NCI-H2227 (cell line): ENCODE results near the gene GNPTG.
"Not testable (repeated sequence)": the region's sequence is repeated elsewhere in the genome, so short reads cannot be mapped to it uniquely, and the experiment has no call there.

Experiments used
- DNase-seq: peaks from one replicate; lab custom pipeline; 2025; ENCODE audit not compliant: unreplicated experiment; lab: John Stamatoyannopoulos, UW

GNPTG gene

DNA sequence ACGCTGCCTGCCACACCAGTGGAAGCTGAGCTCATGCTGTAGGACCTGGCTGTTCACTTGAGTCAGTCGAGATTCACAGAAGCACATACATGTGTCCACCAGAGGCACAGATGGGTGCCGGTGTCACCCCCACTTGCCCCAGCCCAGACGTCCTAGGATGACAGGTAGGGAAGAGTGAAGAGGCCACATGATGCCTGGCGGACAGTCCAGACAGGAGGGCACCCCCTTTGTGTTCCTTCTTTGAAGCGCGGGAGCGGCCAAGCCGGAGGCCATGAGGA is 33.5 kb upstream of the GNPTG start:
- DNase-seq, result no peak

DNA sequence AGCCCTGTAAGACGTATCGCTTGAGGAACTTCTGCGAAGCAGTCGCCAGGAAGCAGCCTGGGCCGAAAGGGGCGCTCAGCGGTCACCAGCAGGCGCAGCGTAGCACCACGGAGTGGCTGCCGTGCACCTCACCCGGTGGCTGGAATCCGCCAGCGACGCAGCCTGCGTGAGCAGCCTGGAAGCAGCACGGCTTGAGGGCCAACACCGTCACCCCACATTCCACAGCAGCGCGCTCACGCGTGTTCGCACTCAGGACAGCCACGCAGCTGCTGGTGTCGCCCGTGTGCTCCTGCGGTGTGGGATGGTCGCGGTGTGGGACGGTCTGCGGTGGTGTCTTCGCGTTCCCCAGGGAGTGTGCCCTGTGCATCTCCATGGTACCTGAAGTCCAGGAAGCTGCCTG is 32.7 kb upstream of the GNPTG start:
- no peak for DNase-seq

DNA sequence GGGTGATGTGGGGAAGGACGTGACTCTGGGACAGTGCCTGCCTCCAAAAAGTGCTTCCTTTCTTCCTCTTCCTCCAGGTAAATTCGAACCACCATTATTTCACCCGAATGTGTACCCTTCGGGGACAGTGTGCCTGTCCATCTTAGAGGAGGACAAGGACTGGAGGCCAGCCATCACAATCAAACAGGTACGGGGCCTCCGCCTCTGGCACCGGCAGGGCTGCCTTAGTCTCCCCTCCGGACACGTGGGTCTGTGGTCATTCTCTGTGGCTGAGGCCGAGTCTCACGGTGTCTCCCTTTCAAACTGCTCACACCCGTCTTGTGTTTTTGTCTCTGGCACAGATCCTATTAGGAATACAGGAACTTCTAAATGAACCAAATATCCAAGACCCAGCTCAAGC is 31.6 kb upstream of the GNPTG start:
- DNase-seq, result no peak

DNA sequence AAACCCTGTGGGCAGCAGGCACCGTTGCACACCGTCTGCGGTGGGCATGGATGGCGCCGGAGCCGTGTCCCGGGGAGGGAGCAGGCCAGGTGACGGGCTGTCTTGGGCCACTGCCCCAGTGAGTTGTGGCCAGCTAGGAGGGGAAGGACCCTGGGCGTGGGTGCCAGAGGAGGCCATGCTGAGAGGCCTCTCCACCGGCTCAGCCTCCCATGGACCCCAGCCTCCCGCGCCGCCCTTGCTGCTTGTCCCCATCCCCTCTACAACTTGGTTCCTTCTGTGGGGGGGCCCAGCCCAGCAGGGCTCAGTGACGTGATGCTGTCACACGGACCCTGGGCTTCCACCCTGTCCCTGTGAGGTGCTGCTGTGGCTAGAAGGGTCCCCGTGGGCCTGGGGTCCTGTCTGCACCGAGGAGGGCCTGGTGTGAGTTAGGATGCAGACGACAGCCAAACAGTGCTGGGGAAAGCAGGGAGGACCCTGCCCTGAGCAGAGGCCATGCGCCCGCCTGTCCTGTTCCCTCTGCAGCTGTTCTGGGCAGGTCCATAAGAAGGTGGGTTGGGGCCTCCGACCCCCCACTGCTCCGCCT is 31.0 kb upstream of the GNPTG start:
- no peak for DNase-seq

DNA sequence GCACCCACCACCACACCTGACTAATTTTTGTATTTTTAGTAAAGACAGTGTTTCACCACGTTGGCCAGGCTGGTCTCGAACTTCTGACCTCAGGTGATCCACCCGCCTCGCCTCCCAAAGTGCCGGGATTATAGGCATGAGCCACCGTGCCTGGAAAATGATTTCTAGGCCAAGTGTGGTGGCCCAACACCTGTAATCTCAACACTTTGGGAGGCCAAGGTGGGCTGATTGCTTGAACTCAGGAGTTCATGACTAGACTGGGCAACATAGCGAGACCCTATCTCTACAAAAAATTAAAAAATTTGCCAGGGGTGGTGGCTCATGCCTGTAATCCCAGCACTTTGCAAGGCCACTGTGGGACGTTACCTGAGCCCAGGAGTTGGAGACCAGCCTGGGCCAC is 29.3 kb upstream of the GNPTG start:
- DNase-seq, result no peak

DNA sequence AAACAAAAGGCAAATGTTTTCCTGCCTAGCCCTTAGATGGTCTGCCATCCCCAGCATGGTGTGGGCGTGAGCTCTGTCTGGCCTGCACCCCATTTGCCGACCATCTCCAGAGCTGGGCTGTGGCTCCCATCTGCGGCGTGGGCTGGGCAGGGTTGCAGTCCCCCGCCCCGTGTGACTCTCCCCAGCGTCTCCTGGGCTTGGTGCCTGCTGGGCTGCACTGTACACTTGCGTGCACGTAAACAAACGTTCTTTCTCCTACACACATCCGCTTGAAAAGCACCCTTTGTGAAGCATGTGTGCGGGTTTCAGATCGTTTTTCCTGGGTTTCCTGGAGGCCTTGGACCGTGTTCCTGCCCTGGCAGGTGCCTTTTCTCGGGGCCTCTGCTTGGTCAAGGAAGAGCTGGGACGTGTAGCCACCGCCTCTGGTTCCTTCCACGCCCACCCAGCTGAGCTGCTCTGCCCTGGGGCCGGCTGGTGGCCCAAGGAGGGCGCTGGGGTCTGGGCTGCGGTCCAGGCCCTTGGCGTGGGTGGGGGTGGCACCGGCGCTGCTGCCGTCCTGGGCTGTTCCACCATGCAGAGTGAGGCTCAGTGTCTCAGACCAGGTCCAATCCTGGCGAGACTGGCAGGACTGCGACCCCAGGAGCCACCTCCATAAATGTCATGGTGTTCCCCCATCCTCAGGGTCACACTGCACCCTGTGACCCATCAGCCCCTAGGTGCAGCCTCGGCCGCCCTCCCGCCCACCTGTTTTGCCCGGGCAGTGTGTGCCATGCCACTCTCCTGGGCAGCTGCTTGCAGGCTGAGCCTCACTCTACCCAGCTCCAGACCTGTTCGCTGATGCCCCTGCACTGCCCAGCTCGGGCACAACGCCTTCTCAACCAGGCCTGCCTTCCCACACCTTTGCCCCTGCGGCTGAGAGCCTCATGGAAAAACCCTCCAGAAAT is 28.2 kb upstream of the GNPTG start:
- DNase-seq, result no peak

DNA sequence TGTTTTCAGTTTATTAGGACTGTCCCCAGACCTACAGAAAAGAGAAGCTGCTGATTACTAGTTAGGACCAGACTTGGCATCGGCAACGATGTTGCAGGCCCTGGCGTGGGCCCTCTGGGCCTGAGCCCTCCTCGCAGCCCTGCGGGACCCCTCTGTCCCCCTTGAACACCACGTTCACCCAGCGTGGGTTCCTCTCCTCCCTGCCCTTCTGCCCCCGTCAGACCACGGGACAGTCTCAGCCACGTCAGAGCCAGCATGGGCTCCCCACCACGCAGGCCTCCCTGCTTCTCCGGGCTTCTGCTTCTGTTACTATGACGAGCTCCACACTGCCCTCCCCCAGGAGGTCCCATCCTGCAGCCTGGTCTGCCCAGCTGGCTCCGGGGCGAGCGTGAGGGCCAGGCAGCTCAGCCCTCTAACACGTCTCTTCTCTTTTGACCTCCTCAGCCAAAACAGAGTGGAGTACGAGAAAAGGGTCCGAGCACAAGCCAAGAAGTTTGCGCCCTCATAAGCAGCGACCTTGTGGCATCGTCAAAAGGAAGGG is 27.4 kb upstream of the GNPTG start:
- no peak for DNase-seq

DNA sequence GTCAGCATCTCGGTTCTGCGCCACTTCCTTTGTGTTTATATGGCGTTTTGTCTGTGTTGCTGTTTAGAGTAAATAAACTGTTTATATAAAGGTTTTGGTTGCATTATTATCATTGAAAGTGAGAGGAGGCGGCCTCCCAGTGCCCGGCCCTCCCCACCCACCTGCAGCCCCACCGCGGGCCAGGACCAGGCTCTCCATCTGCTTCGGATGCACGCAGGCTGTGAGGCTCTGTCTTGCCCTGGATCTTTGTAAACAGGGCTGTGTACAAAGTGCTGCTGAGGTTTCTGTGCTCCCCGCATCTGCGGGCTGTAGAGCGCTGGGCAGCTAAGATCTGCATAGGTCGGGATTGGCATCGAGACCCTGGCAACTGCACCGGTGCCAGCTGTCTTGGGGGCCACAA is 26.5 kb upstream of the GNPTG start:
- no peak for DNase-seq

DNA sequence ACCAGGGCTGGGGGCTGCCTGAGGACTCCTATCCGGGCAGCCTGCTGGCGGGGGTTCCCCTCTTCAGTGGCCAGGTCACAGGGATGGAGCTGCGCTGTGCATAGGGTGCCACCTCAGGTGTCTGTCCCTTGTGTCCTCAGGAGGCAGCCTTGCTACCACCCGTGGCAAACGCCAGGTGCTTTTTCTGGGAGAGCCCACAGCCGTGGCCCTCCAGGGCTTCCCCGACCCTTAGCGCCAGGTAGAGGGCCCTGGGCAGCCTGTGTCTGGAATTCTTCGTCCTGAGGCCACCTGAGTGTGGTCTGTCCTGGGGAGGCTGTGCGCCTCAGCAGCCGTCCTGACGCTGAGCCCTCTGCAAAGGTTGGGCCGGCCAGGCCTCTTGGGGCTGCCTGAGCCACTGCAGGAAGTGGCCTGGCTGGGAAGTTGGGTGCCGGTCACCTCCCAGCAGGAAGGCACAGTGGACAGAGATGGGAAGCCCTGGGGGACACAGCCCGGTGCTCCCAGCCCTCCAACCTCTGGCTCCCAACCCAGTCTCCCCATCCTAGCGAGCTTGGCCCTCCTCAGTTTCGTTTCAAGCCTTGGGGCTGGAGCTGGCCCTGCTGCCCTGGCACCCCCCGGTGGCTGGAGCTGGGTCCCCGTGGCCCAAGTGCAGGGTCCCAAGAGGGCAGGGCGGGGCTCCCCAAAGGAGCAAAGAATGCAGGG is 25.9 kb upstream of the GNPTG start:
- DNase-seq, result no peak

DNA sequence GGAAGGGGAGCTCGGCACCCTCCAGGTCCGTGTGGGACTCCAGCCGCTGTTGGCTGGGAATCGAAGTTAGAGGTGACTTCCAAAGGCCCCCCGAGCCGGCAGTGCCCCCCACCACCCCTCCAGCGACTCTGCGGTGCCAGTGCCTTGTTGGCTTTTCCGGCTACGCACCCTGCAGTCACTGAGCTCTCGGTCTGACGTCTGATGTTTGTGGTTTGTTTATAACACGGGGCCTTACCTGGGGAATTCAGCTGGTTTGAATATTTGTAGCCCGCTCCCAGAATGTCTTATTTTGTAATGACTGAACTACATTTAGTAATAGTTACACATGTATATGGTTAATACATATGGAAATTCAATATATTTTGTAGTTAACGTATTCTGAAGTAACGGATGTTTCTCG is 25.3 kb upstream of the GNPTG start:
- no peak for DNase-seq

DNA sequence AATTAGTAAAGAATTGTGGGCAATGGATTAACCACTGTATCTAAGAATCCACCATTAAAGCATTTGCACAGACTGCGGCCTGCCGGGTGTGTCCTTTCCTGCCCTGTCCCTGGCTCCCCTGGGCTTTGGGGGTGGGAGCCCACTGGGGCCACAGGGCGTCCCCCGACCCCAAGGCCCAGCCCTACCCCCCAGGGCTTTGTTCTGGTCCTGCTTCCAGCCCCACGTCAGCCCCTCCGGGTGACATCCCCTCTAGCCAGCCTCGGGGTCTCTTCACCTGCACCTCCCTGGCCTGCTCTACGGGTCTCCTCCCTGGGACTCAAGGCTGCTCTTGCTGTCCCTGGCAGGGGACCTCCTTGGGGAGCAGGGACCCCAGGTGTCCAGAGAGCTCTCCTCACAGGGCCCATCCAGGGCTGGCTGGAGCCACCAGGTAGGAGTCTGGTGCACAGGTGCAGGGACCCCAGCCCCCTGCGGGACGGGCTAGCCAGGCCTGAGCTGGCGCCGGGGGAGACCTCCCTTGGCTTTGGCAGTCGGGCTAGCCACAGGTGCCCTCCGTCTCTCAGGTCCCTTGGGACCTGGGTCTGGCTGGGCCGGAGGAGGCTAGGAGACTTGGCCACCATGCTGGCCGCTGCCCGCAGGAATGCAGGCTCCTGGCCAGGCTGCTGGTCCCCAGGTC is 24.6 kb upstream of the GNPTG start:
- DNase-seq, result no peak

DNA sequence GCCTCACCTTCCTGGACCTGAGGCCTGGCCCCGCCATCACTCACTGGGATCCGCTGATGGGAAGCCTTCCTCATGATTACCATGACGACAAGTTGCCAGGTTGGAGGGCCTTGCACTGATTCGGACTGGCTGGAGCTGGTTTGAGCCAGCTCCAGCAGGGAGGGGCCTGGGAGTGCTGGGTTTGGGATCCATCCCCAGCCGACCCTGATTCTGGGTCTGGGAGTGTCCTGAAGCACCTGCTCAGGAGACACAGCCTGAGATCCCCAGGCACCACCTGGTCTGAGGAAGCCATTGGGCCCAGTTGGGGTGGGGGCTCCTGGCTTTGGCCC is 24.1 kb upstream of the GNPTG start:
- DNase-seq, result no peak

DNA sequence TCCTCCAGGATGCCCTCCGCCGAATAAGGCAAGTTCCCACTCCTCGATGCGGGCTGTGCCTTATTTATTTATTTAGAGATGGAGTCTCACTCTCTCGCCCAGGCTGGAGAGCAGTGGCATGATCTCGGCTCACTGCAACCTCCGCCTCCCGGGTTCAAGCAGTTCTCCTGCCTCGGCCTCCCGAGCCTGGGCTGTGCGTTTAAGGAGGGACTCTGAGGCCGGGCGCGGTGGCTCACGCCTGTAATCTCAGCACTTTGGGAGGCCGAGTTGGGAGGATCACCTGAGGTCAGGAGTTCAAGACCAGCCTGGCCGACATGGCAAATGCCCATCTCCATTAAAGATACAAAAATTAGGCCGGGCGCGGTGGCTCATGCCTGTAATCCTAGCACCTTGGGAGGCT is 23.6 kb upstream of the GNPTG start:
- DNase-seq, result not testable (repeated sequence)

DNA sequence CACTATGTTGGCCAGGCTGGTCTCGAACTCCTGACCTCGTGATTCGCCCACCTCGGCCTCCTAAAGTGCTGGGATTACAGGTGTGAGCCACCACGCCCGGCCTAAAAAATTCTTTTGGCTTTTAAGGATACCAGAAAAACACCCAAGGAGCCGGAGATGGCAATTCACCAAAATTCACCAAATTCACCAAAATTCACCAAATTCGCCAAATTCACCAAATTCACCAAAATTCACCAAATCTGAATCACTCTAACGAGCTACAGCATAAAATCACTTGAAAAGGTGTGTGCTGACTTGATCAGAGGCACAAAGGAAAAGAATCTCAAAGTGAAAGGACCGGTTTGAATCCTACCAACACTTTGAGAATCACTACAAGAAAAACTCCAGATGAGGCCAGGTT is 22.8 kb upstream of the GNPTG start:
- DNase-seq, result not testable (repeated sequence)

DNA sequence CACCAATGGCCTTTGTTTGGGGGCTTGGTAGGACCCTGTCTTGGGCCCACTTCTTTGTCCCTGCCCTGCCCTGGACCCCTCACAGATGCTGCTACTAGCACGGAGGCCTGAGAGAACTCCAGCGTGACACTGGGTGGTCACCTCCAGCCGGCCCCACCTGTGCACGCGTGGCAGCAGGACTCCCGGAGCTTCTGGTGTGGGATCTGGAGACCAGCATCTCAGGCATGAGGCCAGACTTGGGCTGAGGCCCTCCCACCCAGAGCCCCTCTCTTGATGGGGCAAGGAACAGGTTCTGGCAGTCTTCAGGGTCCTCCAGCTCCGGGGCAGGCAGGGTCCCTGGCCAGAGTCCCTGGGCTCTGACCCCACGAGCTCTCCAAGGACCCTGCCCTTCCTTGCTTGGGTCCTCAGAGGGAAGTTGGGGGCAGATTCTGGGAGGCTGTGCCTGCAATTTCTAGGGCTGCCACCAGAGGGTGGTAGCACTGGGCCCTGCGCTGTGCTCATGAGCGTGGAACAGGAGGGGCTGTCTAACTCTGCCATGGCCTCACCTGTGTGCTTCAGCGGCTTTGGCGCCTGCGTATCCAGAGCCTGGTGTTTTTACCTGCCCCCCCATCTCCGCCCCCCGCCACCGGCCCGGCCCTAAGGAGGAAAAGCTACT is 21.3 kb upstream of the GNPTG start:
- no peak for DNase-seq

DNA sequence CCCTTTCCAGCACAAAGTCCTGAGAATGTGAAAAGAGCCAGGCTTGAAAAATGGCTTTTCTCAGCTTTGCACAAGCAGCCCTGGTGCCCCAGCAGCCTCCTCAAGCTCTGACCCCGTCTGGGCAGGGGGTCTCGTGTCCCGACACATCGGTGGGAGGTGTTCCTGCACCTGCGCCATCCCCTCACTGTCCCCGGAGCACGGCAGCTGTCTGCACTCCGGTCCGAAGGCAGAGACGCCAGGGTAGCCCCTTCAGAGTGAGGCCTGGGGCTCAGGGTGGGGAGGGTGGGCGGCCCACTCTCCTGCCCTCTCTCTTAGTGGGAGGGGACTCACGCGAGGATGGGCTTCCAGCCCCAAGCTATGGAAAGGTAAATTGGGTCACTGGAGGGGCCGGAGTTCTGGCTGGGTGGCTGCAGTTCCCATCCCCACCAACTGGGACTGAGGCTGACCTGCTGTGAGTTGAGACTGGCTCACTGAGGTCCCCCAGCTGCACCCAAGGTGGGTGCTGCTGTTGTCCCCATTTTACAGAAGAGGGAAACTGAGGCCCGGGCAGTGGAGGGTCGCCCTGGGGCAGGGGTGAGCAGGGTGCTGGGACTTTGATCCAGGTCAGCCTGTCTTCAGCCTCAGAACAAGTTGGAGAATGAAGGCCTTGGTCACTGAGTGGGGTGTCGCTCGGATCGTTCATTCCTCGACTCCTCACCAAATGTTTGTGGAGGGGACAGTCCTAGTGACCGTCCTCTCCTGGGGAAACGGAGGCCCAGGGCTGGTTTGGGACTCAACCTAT is 20.6 kb upstream of the GNPTG start:
- DNase-seq, result no peak

DNA sequence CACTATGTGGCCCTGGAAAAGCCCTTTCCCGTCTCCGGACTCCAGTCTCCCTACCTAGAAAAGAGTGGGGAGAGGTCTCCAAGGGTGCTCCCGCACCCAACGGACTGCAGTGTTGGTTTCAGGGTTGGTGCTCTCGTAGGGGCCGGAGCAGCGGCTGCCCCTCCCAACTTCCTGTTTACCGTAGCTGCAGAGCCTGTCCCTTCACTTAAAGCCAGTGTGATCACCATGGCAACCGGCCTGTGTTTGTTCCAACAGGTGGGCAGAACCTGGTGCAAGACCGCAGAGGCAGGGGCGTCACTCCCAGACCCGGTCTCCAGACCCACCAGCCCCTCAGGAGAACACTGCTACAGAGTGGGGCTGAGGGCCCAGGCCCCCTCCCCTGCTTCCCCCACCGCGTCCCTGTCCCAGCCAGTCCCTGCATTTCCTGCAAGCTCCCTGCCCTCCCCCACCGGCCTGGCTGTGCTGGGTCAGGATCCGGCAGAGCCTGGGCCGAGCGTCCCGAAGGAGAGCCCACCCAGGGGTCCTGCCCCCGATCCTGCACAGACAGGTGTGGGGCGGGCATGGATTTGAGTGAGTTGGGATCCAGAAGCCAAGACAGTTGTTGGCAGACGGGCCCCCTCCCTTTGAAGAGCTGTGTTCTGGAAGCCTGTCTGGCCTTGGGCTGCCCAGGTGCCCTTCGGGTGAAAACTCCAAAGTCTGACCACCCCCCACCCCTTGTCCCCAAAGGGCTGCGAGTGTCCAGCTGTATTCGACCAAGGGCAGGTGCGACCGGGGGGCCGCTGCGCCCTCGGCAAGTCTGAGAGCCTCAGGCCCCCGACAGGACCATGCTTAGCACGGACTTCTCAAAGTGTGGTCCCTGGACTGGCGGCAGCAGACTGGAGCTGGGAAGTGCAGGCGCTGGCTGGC is 19.8 kb upstream of the GNPTG start:
- peak; percentile 89 for DNase-seq

DNA sequence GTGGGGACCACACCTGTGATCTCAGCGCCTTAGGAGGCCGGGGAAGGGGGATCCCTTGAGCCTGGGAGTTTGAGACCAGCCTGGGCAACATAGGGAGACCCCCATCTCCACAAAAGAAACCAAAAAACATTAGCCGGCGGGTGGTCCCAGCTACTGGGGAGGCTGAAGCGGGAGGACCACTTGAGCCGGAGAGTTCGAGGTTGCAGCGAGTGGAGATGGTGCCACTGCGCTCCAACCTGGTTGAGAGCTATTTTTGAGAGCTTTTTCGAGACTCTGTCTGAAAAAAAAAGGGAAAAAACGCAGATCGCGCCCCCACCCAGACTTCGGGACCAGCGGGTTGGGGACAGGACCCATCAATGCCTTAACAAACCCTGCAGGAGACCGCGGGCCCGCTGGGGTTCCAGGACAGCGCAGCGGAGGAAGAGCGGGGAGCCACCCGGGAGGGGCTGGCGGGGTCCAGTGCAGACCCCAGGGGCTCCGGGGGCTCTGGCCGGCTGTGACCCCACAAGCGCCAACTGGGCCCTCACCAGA is 19.0 kb upstream of the GNPTG start:
- DNase-seq, result no peak
